GM13977 (cell line): ENCODE data around the gene OTOGL.

Experiments used
- DNase-seq: peaks from one replicate; pipeline ENCODE4 v3.0.0; 2012; ENCODE audit warnings: low spot score
- CTCF ChIP-seq: IDR thresholded peaks from 2 replicates; pipeline ENCODE4 v1.5.1; 2012; ENCODE audit warnings: mild to moderate bottlenecking, control low read depth; ENCODE audit not compliant: insufficient read depth; ENCODE audit errors: extremely low read depth, missing control alignments
- in situ Hi-C: fragments of 300-500 bp; cut with MboI; formaldehyde crosslinking; loops from one replicate; pipeline ENCODE4 v1.12.0; 2022; ENCODE audit warnings: low sequenced_read_pairs, low pct_unique_long_range_greater_than_20kb, mixed read lengths, inconsistent platforms; ENCODE audit not compliant: unreplicated experiment

The OTOGL gene

GRCh38 chr12:80199931-80200330, 100.6 kb downstream of the OTOGL start:
- no peak for DNase-seq
- TF ChIP-seq CTCF: no peak
- in situ Hi-C loops: no loop called here

GRCh38 chr12:80200414-80200813, 101.1 kb downstream of the OTOGL start:
- in situ Hi-C loops: no loop called here
- TF ChIP-seq CTCF: no peak
- no peak for DNase-seq

- DNase-seq: no peak
- in situ Hi-C loops: no loop called here
- TF ChIP-seq CTCF: no peak
Observed at GRCh38 chr12:80201908-80202307, 102.6 kb downstream of the OTOGL start.

- no peak for TF ChIP-seq CTCF
- no peak for DNase-seq
- in situ Hi-C loops: no loop called here
Observed at GRCh38 chr12:80205960-80206359, 106.6 kb downstream of the OTOGL start.

GRCh38 chr12:80208071-80208470, 108.7 kb downstream of the OTOGL start:
- no peak for DNase-seq
- in situ Hi-C loops: no loop called here

GRCh38 chr12:80211671-80212070, 112.3 kb downstream of the OTOGL start:
- TF ChIP-seq CTCF: no peak
- no peak for DNase-seq
- in situ Hi-C loops: no loop called here

More at GRCh38 chr12:80208071-80208470, 108.7 kb downstream of the OTOGL start:
- TF ChIP-seq CTCF: no peak
